GM23248 (cell line): ENCODE measurements around the gene PSMA7.

ENCODE experiments used
- EZH2 ChIP-seq: fragments of 200-600 bp; sonication (generic); IDR thresholded peaks from 2 replicates; pipeline ENCODE4 v1.6.1; 2018; ENCODE audit warnings: antibody characterized with exemption, mild to moderate bottlenecking; ENCODE audit not compliant: insufficient read depth, poor library complexity, severe bottlenecking
- EZH2phosphoT487 ChIP-seq: fragments of 200-600 bp; sonication (generic); IDR thresholded peaks from 2 replicates; pipeline ENCODE4 v1.6.1; 2018; ENCODE audit warnings: antibody characterized with exemption, moderate library complexity, mild to moderate bottlenecking, low read depth; ENCODE audit not compliant: insufficient read depth

DNA sequence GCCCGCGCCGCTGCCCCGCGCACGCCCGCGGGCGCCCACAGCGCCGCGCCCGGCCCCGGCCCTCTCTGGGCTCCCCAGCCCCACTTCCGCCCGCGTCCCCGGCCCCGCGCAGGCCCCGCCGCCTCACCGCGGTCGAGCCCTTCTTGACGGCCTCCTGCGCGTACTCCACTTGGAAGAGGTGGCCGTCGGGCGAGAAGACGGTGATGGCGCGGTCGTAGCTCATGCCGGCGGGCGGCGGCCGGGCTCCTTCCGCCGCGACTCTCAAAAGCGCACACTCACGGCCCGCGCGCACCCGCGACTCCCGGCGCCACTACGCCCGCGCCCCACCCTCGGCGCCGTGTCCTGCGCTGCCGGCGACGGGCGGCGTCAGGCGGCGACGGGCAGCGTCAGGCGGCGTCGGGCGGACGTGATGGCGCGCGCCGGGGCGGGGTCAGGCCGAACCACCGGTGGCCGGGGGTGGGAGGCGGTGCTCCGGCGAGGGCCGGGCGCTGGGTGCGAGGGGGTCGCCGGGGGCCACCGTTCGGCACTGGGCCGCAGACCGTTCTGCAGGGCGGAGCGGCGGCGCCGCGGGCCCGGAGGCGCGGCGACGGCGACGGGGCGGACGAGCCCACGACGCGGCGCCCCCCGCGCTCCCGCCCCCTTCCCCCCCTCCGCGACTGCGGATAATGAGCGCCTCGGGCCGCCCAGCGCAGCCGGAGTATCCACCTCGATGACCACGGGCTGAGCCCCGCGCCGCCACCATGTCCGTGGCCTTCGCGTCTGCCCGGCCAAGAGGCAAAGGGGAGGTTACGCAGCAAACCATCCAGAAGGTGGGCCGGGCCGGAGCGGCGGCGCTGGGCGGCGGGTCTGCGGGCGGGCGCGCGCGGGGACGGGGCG is at the start of gene PSMA7, which contains the start of gene SS18L1:
- TF ChIP-seq EZH2, result no peak
- no peak for TF ChIP-seq EZH2phosphoT487
